ENCODE measurements around the gene REV3L.
"Not testable (repeated sequence)": the region's sequence is repeated elsewhere in the genome, so short reads cannot be mapped to it uniquely, and the experiment has no call there.

Gene REV3L

GRCh38 chr6:111499269-111499793 is 16.3 kb upstream of the REV3L start:
- DNase-seq (ENCODE audit: low read depth in 2 of 2) = no peak

- no peak for DNase-seq (ENCODE audit: low read depth in 2 of 2)
Measured at GRCh38 chr6:111494951-111495635, 12.1 kb upstream of the REV3L start.

GRCh38 chr6:111492499-111492898 is 9.5 kb upstream of the REV3L start:
- DNase-seq (ENCODE audit: low read depth in 2 of 2) = no peak

GRCh38 chr6:111490067-111490466 is 7.0 kb upstream of the REV3L start:
- DNase-seq (ENCODE audit: low read depth in 2 of 2) = no peak

GRCh38 chr6:111487661-111488060 is 4.6 kb upstream of the REV3L start:
- no peak for DNase-seq (ENCODE audit: low read depth in 2 of 2)

GRCh38 chr6:111486921-111487320 is 3.9 kb upstream of the REV3L start:
- DNase-seq (ENCODE audit: low read depth in 2 of 2) = no peak

GRCh38 chr6:111486475-111486874 is 3.5 kb upstream of the REV3L start:
- no peak for DNase-seq (ENCODE audit: low read depth in 2 of 2)

GRCh38 chr6:111485342-111485741 is 2.3 kb upstream of the REV3L start:
- no peak for DNase-seq (ENCODE audit: low read depth in 2 of 2)

- DNase-seq (ENCODE audit: low read depth in 2 of 2) = no peak
Measured at GRCh38 chr6:111484633-111484930, 1.6 kb upstream of the REV3L start.

GRCh38 chr6:111483736-111484632 is 966 bp upstream of the REV3L start:
- peak; percentile 81 to 86 for DNase-seq (ENCODE audit: low read depth in 2 of 2)

- peak; percentile 28 to 33 for DNase-seq (ENCODE audit: low read depth in 2 of 2)
Measured at GRCh38 chr6:111482188-111482958, 645 bp downstream of the REV3L start.

GRCh38 chr6:111481836-111482187 is 1.2 kb downstream of the REV3L start:
- no peak for DNase-seq (ENCODE audit: low read depth in 2 of 2)

- DNase-seq (ENCODE audit: low read depth in 2 of 2) = no peak
Measured at GRCh38 chr6:111480988-111481822, 1.8 kb downstream of the REV3L start.

- DNase-seq (ENCODE audit: low read depth in 2 of 2) = no peak
Measured at GRCh38 chr6:111478749-111479148, 4.3 kb downstream of the REV3L start.

- DNase-seq (ENCODE audit: low read depth in 2 of 2) = no peak
Measured at GRCh38 chr6:111478064-111478476, 4.9 kb downstream of the REV3L start.

- DNase-seq (ENCODE audit: low read depth in 2 of 2) = no peak
Measured at GRCh38 chr6:111477481-111477938, 5.5 kb downstream of the REV3L start.

GRCh38 chr6:111476061-111476460 is 7.0 kb downstream of the REV3L start:
- not testable (repeated sequence) for DNase-seq (ENCODE audit: low read depth in 2 of 2)

- no peak for DNase-seq (ENCODE audit: low read depth in 2 of 2)
Measured at GRCh38 chr6:111474771-111475170, 8.2 kb downstream of the REV3L start.

GRCh38 chr6:111474106-111474505 is 8.9 kb downstream of the REV3L start:
- no peak for DNase-seq (ENCODE audit: low read depth in 2 of 2)

- no peak for DNase-seq (ENCODE audit: low read depth in 2 of 2)
Measured at GRCh38 chr6:111472933-111473435, 10.0 kb downstream of the REV3L start.

- DNase-seq (ENCODE audit: low read depth in 2 of 2) = no peak
Measured at GRCh38 chr6:111471958-111472357, 11.1 kb downstream of the REV3L start.
